HG03139 (cell line): ENCODE results near the gene SHCBP1L.

Source experiments
- ATAC-seq: cut with Tn5 transposase; IDR thresholded peaks from one replicate; pipeline ENCODE4 v1.9.1; 2021; ENCODE audit not compliant: unreplicated experiment

The SHCBP1L gene

DNA sequence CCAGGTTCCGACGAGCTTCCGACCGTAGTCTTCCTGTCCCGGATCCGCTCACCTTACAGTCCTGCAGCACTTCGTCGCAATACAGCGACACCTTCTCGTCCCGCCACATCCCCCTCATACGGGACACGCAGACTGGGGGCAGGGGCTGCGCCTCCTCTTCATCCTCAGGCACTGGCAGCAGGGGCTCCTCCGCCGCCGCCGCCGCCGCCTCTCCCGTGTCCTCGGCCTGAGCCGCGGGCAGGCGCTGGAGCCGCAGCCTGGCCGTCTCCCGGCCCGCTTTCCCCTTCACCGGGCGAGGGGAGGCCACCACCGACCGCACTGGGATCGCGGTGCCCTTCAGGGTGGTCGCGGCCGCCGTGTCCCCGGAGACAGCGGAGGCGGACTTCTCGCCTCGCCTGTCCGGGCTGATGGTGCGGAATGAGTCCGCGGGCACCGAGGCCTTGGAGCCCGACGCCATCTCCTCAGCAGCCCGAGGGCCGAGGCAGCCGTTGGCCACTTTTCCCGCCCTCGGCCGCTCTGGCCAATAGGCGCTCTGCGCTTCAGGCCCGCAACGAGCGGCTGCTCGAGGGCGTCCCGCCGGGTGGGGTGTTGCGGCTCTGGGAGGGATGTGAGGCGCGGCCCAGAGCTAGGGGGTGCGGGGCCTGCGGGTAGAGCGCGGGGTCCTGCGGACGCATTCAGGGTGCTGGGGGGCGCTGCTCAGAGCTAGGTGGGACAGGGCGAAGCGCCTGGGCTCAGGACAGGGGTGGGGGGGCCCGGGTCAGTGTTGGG is at the start of gene SHCBP1L:
Gene SHCBP1L, minus strand, starts transcription at position 490 of the 768 bp plus-strand sequence. Its CDS starts 33 bp downstream, at position 457.
- ATAC-seq, result no peak

DNA sequence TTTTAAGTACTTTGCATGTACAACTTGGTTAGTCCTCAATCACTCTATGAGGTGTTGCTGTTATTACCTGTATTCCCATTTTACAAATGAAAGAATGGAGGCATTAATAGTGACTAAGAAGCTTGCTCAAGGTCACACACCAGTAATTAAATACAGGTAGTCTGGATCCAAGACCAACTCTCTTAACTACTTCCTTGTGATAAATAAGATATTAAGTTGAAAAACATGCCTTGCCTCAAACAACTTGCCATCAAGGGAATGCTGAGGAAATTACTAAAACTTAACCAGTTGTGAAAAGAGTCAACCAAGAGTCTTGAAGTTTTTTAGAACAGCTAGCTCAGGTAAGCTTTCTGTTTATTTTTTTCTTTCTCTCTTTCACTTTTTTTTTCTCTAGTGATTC is 49.3 kb upstream of the SHCBP1L start:
- no peak for ATAC-seq

DNA sequence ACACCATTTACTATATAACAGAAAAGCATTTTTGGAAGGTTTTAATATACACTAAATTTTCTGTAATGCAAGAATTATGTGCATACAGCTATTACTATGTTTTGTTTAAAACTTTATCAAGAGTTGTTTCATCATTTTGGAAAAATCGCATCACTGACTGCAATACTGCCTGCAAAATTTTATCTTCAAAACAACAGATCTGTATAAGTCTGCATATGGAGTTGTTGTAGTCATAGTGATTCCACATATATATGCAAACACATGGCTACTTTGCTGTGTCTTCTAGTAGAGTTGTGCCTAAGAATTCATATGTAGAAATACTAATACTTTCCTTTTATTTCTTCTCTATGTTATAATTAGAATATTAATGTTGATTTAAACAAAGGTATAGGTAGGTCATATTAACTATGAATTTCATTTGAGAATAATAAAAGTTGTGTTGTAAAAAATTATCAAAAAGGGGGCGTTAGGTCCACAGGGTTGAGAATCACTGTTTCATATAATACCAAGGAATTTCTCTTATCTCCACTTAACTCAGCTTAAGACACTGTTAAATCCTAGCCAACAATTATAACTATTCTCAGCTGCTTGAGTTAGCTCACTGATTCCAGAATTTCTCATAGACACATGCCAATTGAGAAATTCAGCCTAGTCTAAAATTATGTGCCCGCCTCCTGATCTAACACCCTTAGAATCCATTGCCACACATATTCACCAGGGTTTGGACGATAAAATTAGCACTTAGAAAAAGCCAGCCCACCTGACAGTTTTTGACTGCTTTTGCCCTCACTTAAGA is 47.4 kb upstream of the SHCBP1L start:
- ATAC-seq, result no peak

DNA sequence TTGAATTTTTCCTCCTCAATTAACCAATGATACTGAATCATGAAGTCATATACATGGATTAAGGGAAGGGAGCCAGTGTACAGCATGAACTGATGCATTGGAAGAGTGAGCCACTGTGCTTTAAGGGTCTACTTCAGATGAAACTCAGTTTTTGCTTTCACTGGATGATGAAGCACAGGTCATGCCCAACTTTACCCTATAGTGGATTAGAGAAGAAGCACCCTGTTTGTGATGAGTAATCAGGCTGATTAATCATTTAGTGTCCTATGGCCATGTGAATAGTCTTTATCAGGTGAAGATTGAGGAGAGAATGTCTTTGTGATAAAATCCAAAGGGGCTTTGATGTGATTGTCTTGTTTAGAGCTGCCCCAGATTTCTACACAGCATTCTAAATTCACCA is 45.5 kb upstream of the SHCBP1L start:
- no peak for ATAC-seq

DNA sequence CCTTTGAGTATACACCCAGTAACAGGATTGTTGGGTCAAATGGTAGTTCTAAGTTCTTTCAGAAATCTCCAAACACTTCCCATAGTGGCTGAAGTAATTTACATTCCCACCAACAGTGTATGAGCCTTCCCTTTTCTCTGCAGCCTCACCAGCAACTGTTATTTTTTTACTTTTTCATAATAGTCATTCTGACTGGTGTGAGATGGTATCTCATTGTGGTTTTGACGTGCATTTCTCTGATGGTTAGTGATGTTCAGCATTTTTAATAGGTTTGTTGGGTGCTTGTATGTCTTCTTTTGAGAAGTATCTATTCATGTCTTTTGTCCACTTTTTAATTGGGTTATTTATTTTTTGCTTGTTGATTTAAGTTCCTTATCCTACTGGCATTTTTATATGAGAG is 43.9 kb upstream of the SHCBP1L start:
- no peak for ATAC-seq

DNA sequence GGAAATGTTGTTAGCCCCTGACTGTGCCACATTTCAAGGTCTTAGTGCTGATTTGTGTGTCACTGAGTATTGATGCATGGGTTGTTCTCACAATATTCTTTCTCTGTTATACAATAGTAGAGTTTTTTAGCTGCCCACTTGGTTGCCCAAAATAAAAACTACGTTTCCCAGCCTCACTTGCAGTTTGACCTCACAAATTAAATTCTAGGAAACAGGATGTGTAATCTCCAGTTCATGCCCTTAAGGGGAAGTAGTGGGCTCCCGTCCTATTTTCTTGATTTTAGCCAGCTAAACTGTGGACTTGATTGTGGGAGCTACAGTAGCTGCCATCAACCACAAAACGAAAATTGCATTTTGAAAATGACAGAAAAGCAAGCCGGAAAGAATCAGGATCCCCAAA is 42.9 kb upstream of the SHCBP1L start:
- ATAC-seq, result no peak

DNA sequence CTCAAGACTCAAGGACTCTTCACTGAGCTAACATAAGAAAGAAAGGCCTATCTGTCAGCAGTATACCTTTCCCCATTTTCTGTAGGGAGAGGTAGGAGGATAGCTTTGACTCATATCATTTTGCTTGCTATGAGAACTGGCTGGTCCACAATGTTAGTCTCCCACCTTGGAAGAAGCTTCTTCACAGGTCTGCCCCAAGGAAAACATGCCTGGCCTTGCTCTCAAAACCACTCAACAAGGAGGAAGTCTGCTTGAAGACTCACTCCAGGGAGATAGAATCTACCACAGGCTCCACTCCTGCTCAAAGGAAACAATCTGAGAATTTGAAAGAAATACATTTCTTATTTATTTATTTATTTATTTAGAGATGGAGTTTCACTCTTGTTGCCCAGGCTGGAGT is 40.8 kb upstream of the SHCBP1L start:
- ATAC-seq, result no peak

DNA sequence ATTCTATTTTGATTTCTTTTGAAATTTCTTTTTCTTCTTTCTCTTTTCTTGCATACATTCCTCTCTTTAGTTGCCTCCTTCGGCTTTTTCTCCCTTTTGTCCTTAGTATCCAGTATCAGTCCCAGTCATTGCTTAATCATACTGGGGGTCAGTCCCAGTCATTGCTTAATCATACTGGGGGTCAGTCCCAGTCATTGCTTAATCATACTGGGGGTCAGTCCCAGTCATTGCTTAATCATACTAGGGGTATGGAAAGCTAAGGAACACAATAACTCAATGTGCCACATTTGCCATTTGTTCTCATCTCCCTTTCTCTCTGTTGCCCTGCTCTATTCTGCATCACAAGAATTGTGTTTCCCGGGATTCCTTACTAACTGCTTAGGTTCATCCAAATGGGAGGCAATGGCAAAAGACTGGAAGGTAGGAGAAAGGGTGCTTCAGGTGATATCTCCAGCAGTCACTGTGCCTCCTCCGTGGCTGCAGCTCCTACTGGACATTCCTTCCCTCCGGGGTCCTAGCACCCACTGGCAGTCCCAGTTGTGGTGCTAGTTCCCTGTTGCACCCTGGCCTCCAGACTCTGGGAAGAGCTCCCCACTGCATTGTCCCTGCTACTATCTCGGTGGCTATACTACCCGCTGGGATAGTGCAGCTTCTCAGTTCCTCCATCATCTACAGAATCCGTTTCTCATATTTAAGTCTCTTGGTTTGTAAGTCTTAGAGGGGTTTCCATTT is 37.6 kb upstream of the SHCBP1L start:
- ATAC-seq, result no peak

DNA sequence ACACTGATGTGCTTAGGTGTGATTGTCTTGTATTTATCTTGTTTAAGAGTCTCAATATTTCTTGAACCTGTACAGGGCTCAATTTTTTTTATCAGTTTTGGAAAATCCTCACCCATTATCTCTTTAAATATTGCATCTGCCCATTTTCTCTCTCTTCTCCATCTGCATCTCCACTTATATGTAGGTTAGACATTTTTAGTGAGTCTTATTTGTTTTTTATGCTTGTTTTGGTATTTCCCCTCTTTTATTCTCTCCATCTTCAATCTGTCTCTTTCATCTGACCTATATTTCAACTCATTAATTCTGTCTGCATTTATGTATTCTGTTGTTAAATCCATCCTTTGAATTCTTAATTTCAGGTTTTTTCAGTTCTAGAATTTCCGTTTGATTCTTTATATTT is 32.9 kb upstream of the SHCBP1L start:
- no peak for ATAC-seq

DNA sequence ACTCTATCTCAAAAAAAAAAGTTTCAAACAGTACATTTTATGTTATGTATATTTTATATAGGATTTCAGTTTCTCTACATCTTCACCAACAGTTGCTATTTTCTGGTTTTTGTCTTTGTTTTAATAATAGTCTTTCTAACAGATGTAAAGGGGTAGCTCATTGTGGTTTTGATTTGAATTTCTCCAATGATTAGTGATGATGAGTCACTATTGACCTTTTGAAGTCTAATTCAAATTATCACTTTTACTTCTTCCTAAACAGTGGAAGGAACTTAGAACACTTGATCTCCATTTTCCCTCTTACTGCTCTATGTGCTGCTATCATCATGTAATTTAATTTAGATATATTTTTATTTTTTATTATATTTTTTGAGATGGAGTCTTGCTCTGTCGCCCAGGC is 31.7 kb upstream of the SHCBP1L start:
- ATAC-seq, result no peak

DNA sequence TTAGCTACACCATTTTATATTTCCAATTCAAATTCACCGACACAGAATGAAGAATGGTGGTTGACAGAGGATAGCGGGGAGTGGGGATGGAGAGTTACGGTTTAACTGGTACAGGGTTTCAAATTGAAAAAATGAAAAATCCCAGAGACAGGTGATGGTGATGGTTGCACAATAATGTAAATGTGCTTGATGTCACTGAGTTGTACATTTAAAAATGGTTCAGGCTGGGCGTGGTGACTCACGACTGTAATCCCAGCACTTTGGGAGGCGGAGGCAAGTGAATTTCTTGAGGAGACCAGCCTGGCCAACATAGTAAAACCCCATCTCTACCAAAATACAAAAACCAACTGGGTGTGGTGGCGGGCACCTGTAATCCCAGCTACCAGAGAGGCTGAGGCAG is 31.2 kb upstream of the SHCBP1L start:
- ATAC-seq, result no peak

DNA sequence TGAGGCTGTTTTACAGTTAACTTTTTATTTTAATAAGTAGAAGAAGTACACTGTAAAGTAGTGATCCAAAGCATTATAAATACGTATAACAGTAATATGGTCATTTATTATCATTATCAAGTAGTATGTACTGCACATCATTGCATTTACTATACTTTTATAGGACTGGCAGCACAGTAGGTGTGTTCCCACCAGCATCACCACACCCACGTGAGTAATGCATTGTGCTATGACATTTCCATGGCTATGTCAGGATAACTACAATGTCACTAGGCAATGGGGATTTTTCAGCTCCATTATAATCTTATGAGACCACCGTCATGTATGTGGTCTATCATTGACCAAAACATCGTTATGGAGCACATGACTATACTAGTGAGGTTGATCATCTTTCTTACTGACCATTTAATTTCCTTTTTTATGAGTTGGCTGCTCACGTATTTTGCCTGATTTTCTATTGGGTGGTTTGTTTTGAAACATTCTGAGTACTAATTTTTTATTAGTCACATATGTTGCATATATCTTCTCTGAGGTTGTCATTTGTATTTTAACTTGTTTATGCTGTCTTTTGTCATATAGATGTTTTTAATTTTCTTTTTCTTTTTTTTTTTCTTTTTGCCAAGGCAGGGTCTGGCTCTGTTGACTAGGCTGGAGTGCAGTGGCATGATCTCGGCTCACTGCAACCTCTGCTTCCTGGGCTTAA is 25.3 kb upstream of the SHCBP1L start:
- no peak for ATAC-seq

DNA sequence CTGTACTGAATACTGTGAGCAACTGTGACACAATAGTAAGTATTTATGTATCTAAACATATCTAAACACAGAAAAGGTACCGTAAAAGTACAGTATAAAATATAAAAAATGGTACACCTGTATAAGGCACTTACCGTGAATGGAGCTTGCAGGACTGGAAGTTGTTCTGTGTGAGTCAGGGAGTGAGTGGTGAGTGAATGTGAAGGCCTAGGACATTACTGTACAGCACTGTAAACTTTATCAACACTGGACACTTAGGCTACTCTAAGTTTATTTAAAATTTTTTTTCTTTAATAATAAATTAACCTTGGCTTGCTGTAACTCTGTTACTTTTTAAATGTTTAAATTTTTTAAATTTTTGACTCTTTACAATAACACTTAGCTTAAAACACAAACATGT is 24.5 kb upstream of the SHCBP1L start:
- ATAC-seq, result no peak

DNA sequence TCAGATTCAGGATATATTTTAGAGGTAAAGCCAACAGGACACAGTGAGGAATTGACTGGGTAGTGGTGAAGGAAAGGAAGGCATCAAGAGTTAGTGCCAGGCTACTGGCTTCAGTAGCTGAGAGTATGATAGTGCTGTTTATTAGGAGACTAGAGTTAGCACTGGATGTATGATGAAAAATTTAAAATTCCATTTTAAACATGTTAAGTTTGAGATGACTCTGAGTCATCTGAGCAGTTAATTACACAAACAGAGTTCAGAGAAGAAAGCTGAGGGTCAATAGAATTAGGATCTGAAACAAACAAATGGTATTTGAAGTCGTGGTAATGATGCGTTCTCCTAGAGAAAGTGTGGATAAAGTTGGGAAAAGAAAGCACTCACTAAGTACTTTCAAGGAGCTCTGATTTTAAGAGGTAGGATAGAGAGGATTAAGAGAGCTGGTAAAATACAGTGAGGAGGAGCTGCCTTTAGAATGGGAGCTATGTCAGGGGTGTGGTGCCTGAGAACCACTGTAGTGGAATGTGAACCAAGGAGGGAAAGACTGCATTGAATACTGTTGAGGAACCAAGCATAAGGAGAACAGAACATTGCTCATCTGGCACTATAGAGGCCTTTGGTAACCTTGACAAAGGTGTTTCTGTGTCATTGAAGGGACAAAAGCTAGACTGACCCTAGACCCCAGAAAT is 21.7 kb upstream of the SHCBP1L start:
- no peak for ATAC-seq

DNA sequence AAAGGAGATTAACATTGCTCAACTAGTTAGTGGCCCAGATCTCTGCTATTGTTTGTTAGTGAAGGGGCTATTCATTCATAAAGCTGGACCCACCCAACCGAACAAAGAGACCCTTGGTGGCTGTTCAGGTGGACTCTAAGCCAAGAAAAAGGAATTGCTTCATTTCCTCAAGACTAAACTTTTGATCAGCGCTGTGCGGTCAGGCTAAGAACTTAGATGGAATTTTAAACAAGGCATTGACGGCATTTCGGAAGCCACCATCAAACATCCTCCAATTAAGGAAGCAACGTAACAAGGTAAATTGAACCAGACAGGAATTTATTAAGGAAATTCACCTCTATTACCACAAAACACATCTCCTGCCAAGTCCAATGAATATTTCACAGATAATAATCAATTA is 19.9 kb upstream of the SHCBP1L start:
- ATAC-seq, result no peak

DNA sequence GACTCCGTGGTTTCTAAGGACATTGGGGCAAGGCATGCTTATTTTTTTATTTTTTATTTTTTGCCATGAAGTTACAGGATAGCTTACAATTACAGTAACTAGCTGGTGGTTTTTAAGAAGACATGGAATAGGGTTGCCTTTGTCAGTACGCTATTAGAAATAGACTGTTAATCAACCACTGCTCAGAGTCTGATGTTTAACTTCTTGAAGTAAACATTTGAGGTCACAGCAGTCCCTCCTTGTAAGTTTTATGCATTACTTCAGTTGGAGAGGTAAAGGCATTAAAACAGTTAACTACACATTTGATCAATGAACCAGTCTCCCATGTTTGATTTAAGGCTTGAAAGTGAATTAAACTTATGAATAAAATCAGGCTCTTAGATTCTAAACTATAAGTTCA is 19.3 kb upstream of the SHCBP1L start:
- no peak for ATAC-seq

DNA sequence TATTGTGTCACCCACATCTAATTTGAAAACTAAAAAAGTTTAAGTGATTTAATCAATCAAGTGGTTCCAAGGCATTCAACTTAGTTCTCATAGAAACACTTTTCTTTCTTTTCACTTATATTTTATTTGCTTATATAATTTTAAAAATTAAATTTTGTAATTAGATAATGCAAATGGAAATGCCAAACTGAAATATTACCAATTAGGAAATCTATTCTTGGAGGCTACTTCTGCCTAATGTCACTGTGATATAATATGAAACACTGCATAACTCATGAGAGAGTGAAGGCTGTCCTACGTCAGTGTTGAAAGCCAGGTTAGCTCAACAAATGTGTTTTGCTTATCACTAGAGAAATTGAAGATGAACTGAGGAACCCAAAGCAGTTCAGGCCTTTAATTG is 18.3 kb upstream of the SHCBP1L start:
- no peak for ATAC-seq

DNA sequence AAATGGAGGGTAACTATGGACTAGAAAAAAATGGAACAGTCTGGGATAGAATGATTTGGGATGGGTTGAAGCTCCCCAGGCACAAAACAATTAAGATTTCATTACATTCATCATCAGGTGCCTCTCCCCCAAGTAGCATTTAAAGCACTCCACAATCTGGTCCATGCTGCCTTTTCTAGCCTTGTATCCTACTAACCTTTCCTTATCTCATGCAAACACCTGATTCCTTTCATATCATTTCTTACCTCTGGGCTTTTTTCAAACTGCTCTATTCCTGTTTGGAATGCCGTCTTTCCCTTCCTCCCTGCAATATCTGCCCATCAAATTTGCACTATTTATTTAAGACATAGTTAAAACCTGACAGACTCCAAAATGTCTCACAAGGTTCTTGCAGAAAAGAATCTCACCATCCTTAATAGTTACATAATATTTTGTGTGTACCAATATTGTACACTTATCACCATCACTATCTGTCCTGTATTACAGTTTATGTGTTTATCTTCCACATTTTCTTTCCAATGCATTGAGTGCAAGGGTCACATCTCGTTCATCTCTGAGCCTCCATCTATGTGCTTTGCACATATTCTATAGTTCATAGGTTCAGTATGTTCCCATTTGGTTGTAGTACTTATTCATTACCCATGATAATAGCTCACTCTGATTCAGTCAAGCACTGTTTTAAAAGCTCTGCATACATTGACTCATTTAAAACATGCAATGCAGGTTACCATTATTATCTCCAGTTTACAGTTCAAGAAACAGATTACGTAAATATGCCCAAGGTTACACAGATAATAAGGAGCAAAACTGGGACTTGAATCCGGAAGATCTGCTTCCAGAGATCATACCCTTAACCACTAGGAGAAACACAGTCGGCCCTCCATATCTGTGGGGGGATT is 16.1 kb upstream of the SHCBP1L start:
- ATAC-seq, result no peak

DNA sequence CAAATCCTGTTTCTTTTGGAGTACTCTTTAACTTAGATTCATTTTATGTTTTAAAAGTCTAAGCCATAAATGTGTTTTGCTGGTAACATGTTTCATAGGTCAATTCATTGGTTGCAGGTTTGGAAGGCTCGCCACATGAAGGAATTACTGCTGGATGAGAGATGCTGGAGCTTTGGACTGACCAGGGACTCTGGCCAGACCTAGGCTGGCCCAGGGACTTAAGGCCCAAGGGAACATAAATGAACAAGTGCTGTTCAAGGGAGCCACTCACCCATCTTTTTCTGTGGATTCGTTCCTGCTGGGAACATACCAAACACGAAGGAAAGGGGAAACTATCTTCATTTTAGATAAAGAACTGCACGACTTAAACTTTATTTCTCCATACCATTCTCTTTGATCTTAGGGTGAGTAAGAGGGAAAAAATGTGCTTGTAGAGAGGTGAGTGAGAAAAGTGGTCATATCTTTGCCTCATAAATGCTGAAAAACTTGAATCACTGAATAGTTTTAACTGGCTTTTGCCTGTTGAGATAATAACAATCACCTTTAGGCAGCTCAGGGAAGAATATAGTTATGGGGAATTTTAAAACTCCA is 15.3 kb upstream of the SHCBP1L start:
- no peak for ATAC-seq
